Erythroblast (primary cell): ENCODE results near the gene INPP4B.

Experiments used
- GATA1 ChIP-seq: IDR thresholded peaks from 2 replicates; pipeline ENCODE4 v1.6.1; 2011; ENCODE audit warnings: low read depth, mild to moderate bottlenecking, control low read depth, low read length, moderate library complexity
- POLR2A ChIP-seq: IDR thresholded peaks from 2 replicates; pipeline ENCODE4 v1.6.1; 2011; ENCODE audit warnings: mild to moderate bottlenecking, low read length

- TF ChIP-seq POLR2A (no peak), GATA1 (no peak)
Measured at GRCh38 chr4:142683503-142683902, 162.6 kb downstream of the INPP4B start.
